ENCODE measurements around the gene RPS6KA4.
A peak's percentile ranks its signal among the peaks of the same experiment; 100 is the strongest.

The RPS6KA4 gene

GRCh38 chr11:64352099-64352994 is 6.6 kb upstream of the RPS6KA4 start:
- Mint-ChIP-seq H3K9me3 (no peaks in the 10 kb centered on the region), H3K4me1 (ENCODE audit: low read depth) (peaks cover 12% of the 10 kb centered on the region), H3K27ac (no peak overlapping the region), H3K27me3 (no peaks in the 10 kb centered on the region), H3K36me3 (ENCODE audit: low read depth) (peaks cover 5% of the 10 kb centered on the region), H3K4me3 (no peak overlapping the region)

GRCh38 chr11:64352995-64353714 is 5.8 kb upstream of the RPS6KA4 start:
- H3K36me3 Mint-ChIP-seq (ENCODE audit: low read depth), result peaks cover 5% of the 10 kb centered on the region
- no peaks in the 10 kb centered on the region for H3K27me3 Mint-ChIP-seq
- no peak overlapping the region for H3K27ac Mint-ChIP-seq
- H3K4me1 Mint-ChIP-seq (ENCODE audit: low read depth), result peaks cover 20% of the 10 kb centered on the region
- H3K4me3 Mint-ChIP-seq, result no peak overlapping the region
- H3K9me3 Mint-ChIP-seq, result no peaks in the 10 kb centered on the region

- H3K4me3 Mint-ChIP-seq, result no peak overlapping the region
- H3K27ac Mint-ChIP-seq, result no peak overlapping the region
- no peaks in the 10 kb centered on the region for H3K9me3 Mint-ChIP-seq
- no peaks in the 10 kb centered on the region for H3K27me3 Mint-ChIP-seq
- peaks cover 23% of the 10 kb centered on the region for H3K4me1 Mint-ChIP-seq (ENCODE audit: low read depth)
- peaks cover 5% of the 10 kb centered on the region for H3K36me3 Mint-ChIP-seq (ENCODE audit: low read depth)
These were observed 5.1 kb upstream of the RPS6KA4 start for GRCh38 chr11:64353715-64354506.

DNA sequence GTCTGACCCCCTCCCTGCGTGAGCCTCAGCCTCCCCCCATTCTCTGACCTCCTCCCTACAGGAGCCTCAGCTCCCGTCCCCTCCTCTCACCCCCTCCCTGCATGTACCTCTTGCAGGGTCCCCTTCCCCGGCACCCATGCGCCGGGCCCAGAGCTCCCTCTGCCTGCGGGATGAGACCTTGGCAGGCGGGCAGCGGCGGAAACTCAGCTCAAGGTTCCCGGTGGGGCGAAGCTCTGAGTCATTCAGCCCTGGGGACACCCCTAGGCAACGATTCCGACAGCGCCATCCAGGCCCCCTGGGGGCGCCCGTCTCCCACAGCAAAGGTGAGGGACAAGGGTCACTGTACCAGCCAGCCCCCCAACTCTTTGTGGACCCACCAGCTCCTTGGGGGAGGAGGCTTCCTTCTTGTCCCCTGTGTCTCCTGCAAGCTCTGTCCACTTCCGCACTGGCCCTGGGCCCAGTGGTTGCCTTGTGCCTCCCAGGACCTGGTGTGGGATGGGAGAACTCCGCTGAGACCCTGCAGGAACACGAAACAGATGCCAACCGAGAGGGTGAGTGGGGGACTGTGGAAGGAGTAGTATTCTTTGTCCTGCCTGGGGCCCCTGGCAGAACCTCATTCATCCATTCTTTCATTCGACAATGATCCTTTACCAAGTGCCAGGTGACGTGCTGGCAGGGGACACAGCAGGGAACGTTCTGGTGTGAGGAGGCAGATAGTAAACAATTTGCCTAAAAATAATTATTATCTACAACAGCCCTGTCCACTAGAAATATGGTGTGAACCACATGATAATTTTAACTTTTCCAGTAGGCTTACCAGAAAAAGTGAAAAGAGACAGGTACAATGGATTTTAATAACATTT is 3.7 kb upstream of the RPS6KA4 start:
- H3K9me3 Mint-ChIP-seq, result no peaks in the 10 kb centered on the region
- H3K4me1 Mint-ChIP-seq (ENCODE audit: low read depth), result peaks cover 32% of the 10 kb centered on the region
- H3K27ac Mint-ChIP-seq, result no peak overlapping the region
- no peak overlapping the region for H3K4me3 Mint-ChIP-seq
- H3K36me3 Mint-ChIP-seq (ENCODE audit: low read depth), result peaks cover 5% of the 10 kb centered on the region
- H3K27me3 Mint-ChIP-seq, result no peaks in the 10 kb centered on the region

GRCh38 chr11:64356498-64357411 is 2.2 kb upstream of the RPS6KA4 start:
- peak overlapping the region; percentile 13 for H3K27ac Mint-ChIP-seq
- H3K4me1 Mint-ChIP-seq (ENCODE audit: low read depth), result peaks cover 36% of the 10 kb centered on the region
- H3K27me3 Mint-ChIP-seq, result no peaks in the 10 kb centered on the region

DNA sequence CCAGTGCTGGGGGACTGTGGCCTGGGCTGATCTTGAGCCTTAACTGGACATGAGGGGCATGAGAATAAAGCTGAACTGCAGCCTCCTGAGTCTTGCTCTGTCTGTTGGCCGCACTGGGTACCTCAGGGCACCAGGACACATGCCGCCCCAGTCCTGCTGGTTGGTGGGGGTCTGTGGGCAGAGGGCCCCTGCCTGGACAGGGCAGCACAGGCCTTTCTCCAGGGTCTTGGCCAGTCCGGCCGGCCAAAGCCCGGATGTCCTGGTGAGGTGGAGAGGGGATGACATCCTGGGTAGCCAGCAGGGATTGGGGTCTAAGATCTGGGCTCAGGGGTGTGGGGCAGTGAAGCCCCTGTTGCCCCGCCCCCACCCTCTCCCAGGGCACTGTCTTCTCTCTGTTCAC is 1.5 kb upstream of the RPS6KA4 start:
- Mint-ChIP-seq H3K9me3 (no peaks in the 10 kb centered on the region), H3K27ac (peak overlapping the region; percentile 62), H3K36me3 (ENCODE audit: low read depth) (peaks cover 12% of the 10 kb centered on the region), H3K4me3 (no peak overlapping the region), H3K4me1 (ENCODE audit: low read depth) (peaks cover 36% of the 10 kb centered on the region), H3K27me3 (no peaks in the 10 kb centered on the region)

More at GRCh38 chr11:64356498-64357411, 2.2 kb upstream of the RPS6KA4 start:
- H3K36me3 Mint-ChIP-seq (ENCODE audit: low read depth), result peaks cover 5% of the 10 kb centered on the region
- H3K9me3 Mint-ChIP-seq, result no peaks in the 10 kb centered on the region
- no peak overlapping the region for H3K4me3 Mint-ChIP-seq

GRCh38 chr11:64357904-64358535 is 942 bp upstream of the RPS6KA4 start:
- Mint-ChIP-seq H3K27ac (peak overlapping the region; percentile 62), H3K4me3 (peak overlapping the region; percentile 59), H3K4me1 (ENCODE audit: low read depth) (peaks cover 36% of the 10 kb centered on the region), H3K36me3 (ENCODE audit: low read depth) (peaks cover 15% of the 10 kb centered on the region), H3K27me3 (no peaks in the 10 kb centered on the region), H3K9me3 (no peaks in the 10 kb centered on the region)

DNA sequence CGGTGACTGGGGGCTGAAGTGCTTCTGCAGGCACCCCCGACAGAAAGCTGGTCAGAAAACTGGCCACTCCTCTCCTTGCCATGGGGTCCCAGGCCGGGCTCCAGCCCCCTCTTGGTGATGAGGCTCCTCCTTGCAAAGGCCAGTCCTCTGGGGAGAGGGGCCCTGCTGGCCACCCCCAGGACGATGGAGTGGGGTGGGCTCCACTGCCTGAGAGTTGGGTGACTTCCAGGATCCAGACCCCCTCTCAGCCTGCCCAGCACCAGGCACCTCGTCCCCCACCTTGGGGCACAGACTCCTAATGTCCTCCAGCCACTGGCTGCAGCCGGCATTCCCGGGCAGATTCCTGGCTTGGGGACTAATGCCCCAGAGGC is 441 bp upstream of the RPS6KA4 start:
- Mint-ChIP-seq H3K27ac (no peak overlapping the region), H3K27me3 (no peaks in the 10 kb centered on the region), H3K9me3 (no peaks in the 10 kb centered on the region), H3K4me3 (peak overlapping the region; percentile 59), H3K4me1 (ENCODE audit: low read depth) (peaks cover 36% of the 10 kb centered on the region), H3K36me3 (ENCODE audit: low read depth) (peaks cover 20% of the 10 kb centered on the region)

- Mint-ChIP-seq H3K27ac (peak overlapping the region; percentile 81), H3K36me3 (ENCODE audit: low read depth) (peaks cover 27% of the 10 kb centered on the region), H3K27me3 (no peaks in the 10 kb centered on the region), H3K4me1 (ENCODE audit: low read depth) (peaks cover 36% of the 10 kb centered on the region), H3K4me3 (peak overlapping the region; percentile 91), H3K9me3 (no peaks in the 10 kb centered on the region)
These were observed 917 bp downstream of the RPS6KA4 start for GRCh38 chr11:64359712-64360445.

DNA sequence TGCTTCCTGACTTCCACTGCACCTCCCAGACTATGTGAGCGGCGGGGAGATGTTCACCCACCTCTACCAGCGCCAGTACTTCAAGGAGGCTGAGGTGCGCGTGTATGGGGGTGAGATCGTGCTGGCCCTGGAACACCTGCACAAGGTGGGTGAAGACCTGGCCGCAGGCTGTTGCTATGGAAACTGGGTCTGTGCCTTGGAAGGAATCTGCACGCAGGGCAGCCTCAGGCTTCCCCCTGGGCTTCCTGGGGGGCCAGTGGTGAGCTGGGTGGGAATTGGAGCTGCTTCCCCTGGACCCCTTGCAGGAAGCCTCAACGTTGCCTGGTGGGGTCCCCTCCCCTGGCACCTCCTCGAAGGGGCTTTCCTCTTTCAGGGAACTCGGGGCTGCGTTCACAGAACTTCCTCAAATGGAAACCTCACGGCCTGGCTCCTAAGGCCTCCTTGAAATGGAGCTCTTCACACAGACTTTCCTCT is 1.5 kb downstream of the RPS6KA4 start:
- H3K27me3 Mint-ChIP-seq, result no peaks in the 10 kb centered on the region
- H3K4me1 Mint-ChIP-seq (ENCODE audit: low read depth), result peaks cover 32% of the 10 kb centered on the region
- H3K36me3 Mint-ChIP-seq (ENCODE audit: low read depth), result peaks cover 29% of the 10 kb centered on the region
- peak overlapping the region; percentile 91 for H3K4me3 Mint-ChIP-seq
- no peaks in the 10 kb centered on the region for H3K9me3 Mint-ChIP-seq
- no peak overlapping the region for H3K27ac Mint-ChIP-seq

DNA sequence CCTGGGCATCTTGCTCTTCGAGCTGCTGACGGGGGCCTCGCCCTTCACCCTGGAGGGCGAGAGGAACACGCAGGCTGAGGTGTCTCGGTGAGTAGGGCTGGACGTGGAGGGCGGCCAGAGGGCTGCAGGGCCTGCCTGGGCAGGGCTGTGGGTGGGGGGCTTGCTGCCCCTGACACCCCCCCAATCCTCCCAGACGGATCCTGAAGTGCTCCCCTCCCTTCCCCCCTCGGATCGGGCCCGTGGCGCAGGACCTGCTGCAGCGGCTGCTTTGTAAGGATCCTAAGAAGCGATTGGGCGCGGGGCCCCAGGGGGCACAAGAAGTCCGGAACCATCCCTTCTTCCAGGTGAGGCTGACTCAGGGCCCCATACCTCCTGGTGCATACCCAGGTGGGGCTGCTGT is 2.7 kb downstream of the RPS6KA4 start:
- H3K27ac Mint-ChIP-seq, result no peak overlapping the region
- H3K4me3 Mint-ChIP-seq, result no peak overlapping the region
- H3K27me3 Mint-ChIP-seq, result no peaks in the 10 kb centered on the region
- H3K36me3 Mint-ChIP-seq (ENCODE audit: low read depth), result peaks cover 36% of the 10 kb centered on the region
- peaks cover 27% of the 10 kb centered on the region for H3K4me1 Mint-ChIP-seq (ENCODE audit: low read depth)
- H3K9me3 Mint-ChIP-seq, result no peaks in the 10 kb centered on the region

- no peak overlapping the region for H3K27ac Mint-ChIP-seq
- peaks cover 38% of the 10 kb centered on the region for H3K36me3 Mint-ChIP-seq (ENCODE audit: low read depth)
- no peaks in the 10 kb centered on the region for H3K9me3 Mint-ChIP-seq
- peaks cover 25% of the 10 kb centered on the region for H3K4me1 Mint-ChIP-seq (ENCODE audit: low read depth)
- no peaks in the 10 kb centered on the region for H3K27me3 Mint-ChIP-seq
- no peak overlapping the region for H3K4me3 Mint-ChIP-seq
These were observed 3.4 kb downstream of the RPS6KA4 start for GRCh38 chr11:64362339-64362738.
